Liver (tissue), 9 donors: Measurements from ENCODE around the gene TSPAN18. TPM values are rescaled to one million over a fixed set of nuclear protein-coding genes. Genes with fewer than 3 reads are reported as not detected.
A peak's percentile ranks its signal among the peaks of the same experiment; 100 is the strongest.

Experiments used
- DNase-seq: peaks from one replicate; pipeline ENCODE4 v3.0.0-alpha.2; 2017; ENCODE audit warnings: low spot score
- H3K27ac ChIP-seq, 2 donors: one replicate each; pipeline ENCODE4 v1.7.0; 2013; ENCODE audit warnings: inconsistent platforms in 2 of 2, low read length in 2 of 2, control low read depth in 1 of 2, low read depth in 1 of 2, mild to moderate bottlenecking in 1 of 2
- H3K27me3 ChIP-seq, 4 donors: one replicate each; pipeline versions ENCODE4 v1.6.1 to v1.7.0; 2013; ENCODE audit warnings: low read length in 3 of 4, inconsistent platforms in 1 of 4, mild to moderate bottlenecking in 1 of 4, moderate library complexity in 1 of 4; ENCODE audit not compliant: control insufficient read depth in 4 of 4, insufficient read depth in 4 of 4
- H3K36me3 ChIP-seq, 4 donors: one replicate each; pipeline versions ENCODE4 v1.6.1 to v1.7.0; 2013; ENCODE audit warnings: low read length in 3 of 4, mild to moderate bottlenecking in 3 of 4, low read depth in 1 of 4, moderate library complexity in 1 of 4; ENCODE audit not compliant: control insufficient read depth in 4 of 4, insufficient read depth in 3 of 4
- H3K4me1 ChIP-seq, 4 donors: one replicate each; pipeline versions ENCODE4 v1.6.1 to v1.7.0; 2013; ENCODE audit warnings: low read length in 3 of 4, mild to moderate bottlenecking in 3 of 4, moderate library complexity in 1 of 4; ENCODE audit not compliant: control insufficient read depth in 4 of 4, insufficient read depth in 4 of 4
- H3K4me3 ChIP-seq, 3 donors: one replicate each; pipeline versions ENCODE4 v1.6.1 to v1.7.0; 2013; ENCODE audit warnings: low read length in 3 of 3, control low read depth in 1 of 3, low read depth in 1 of 3, mild to moderate bottlenecking in 1 of 3
- H3K9ac ChIP-seq, 2 donors: one replicate each; pipeline ENCODE4 v1.7.0; 2013; ENCODE audit warnings: low read length in 2 of 2, mild to moderate bottlenecking in 2 of 2, moderate library complexity in 2 of 2, control low read depth in 1 of 2, low read depth in 1 of 2
- H3K9me3 ChIP-seq, 4 donors: one replicate each; pipeline versions ENCODE4 v1.6.1 to v1.7.0; 2013; ENCODE audit warnings: low read length in 3 of 4; ENCODE audit not compliant: control insufficient read depth in 4 of 4
- CTCF ChIP-seq: fragments of 150-350 bp; IDR thresholded peaks from 2 replicates; pipeline ENCODE4 v1.5.1; 2017; ENCODE audit warnings: improper control_type of control experiment, low read depth, low read length; ENCODE audit not compliant: missing input control
- EGR1 ChIP-seq, 2 donors: IDR thresholded peaks; 2 replicates each; pipeline ENCODE4 v1.6.1; 2016 to 2018; ENCODE audit warnings: antibody characterized with exemption in 2 of 2, low read depth in 2 of 2
- FOXA1 ChIP-seq: IDR thresholded peaks from 2 replicates; pipeline ENCODE4 v1.6.1; 2016; ENCODE audit warnings: antibody characterized with exemption
- FOXA2 ChIP-seq: IDR thresholded peaks from 2 replicates; pipeline ENCODE4 v1.6.1; 2016; ENCODE audit warnings: antibody characterized with exemption
- GABPA ChIP-seq, 2 donors: IDR thresholded peaks in 1 of 2; conservative IDR thresholded peaks in 1 of 2; 2 replicates each; pipeline ENCODE4 v1.6.1; 2016; ENCODE audit warnings: antibody characterized with exemption in 2 of 2, mild to moderate bottlenecking in 1 of 2, moderate library complexity in 1 of 2
- HNF4G ChIP-seq: IDR thresholded peaks from 2 replicates; pipeline ENCODE4 v1.6.1; 2016; ENCODE audit warnings: antibody characterized with exemption
- JUND ChIP-seq, 2 donors: IDR thresholded peaks; 2 replicates each; pipeline ENCODE4 v1.6.1; 2016; ENCODE audit warnings: antibody characterized with exemption in 2 of 2
- NR2F2 ChIP-seq: IDR thresholded peaks from 2 replicates; pipeline ENCODE4 v1.6.1; 2016; ENCODE audit warnings: antibody characterized with exemption
- RAD21 ChIP-seq, 2 donors: IDR thresholded peaks; 2 replicates each; pipeline ENCODE4 v1.6.1; 2016; ENCODE audit warnings: antibody characterized with exemption in 2 of 2, mild to moderate bottlenecking in 2 of 2
- RXRA ChIP-seq, 2 donors: IDR thresholded peaks; 2 replicates each; pipeline ENCODE4 v1.6.1; 2017 to 2018; ENCODE audit warnings: antibody characterized with exemption in 2 of 2, mild to moderate bottlenecking in 1 of 2
- SP1 ChIP-seq: IDR thresholded peaks from 2 replicates; pipeline ENCODE4 v1.6.1; 2018; ENCODE audit warnings: antibody characterized with exemption, mild to moderate bottlenecking
- TAF1 ChIP-seq: conservative IDR thresholded peaks from 2 replicates; pipeline ENCODE4 v1.6.1; 2016; ENCODE audit warnings: antibody characterized with exemption, mild to moderate bottlenecking
- WGBS: extraction: QIAGEN DNeasy Blood & Tissue Kit; methylation state at CpG from one replicate; pipeline ENCODE4 v1.1.7; 2013; 5-methylcytosine and 5-hydroxymethylcytosine counted together
- polyA plus RNA-seq, 2 donors: library from polyadenylated mRNA; stranded (reverse) in 1 of 2; unstranded in 1 of 2; fragments of 200-250 nt in 1 of 2; fragments of >200 nt in 1 of 2; fragmentation: Nextera tagmentation in 1 of 2; extraction: Ambion mirVana in 1 of 2; gene quantifications; one replicate each; pipeline versions ENCODE4 v1.2.1 to v1.2.3, GENCODE V29; 2013 to 2015
- total RNA-seq, 2 donors: library from RNA; depleted of rRNA; stranded (reverse); fragments of >200 nt; gene quantifications; one replicate each; pipeline ENCODE4 v1.2.3, GENCODE V29; 2014
- TF ChIP-seq, protein P1 (sequence below): IDR thresholded peaks from 2 replicates; pipeline ENCODE4 v1.6.1; 2016; ENCODE audit warnings: antibody characterized with exemption
- TF ChIP-seq, protein P2 (sequence below): IDR thresholded peaks from 2 replicates; pipeline ENCODE4 v1.6.1; 2016; ENCODE audit warnings: antibody characterized with exemption, mild to moderate bottlenecking
- donor health status: healthy.
- donor health status: healthy.
- donor health status: healthy.
- donor health status: healthy.
- donor health status: healthy.

Gene TSPAN18
- total and polyA plus RNA-seq, 4 donors = 1.2 to 5.0 (median 2.8) TPM

DNA sequence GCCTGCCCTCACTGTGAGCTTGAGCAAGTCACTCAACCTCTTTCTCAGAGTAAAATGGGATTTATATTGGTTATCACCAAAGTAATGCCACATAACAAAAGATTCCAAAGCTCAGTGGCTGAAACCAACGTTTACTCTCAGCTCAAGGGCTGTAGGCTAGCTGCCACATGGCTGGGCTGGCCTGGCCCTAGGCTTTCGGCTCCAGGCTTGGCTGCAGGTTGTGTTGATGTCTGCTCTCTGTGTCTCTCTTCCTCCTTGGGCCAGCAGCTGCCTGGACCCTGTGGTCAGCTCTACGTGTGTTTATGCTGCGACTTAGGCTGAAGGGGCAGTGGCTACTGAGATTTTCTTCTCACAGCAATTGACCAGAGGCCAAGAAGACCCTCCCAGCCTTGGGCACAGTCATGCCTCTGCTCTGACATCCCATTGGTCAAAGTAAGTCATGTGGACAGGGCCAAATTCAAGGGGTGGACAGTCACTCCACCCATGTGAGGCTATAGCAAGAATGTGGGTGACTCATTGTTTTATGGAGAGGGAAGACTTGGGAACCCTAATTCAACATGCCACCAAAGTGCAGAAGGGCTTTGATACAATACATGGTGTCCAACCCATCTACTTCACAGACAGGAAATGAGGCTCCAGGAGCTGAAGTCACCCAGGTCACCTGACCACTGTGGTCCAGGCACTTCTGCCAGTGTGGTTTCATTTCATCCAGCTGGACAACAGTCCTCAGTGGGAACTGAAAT, 90.6 kb downstream of the TSPAN18 start:
- no peaks in the 10 kb centered on the region for H3K36me3 ChIP-seq
- peaks cover 0 to 11% (median 5%) of the 10 kb centered on the region in 4 donors for H3K9me3 ChIP-seq
- 83% methylated on average over 4 of the region's 4 CpGs for WGBS
- H3K27me3 ChIP-seq = no peaks in the 10 kb centered on the region
- TF ChIP-seq FOXA2 (no peak), JUND (IDR thresholded peaks at IDR 0.05) (no peak)
- TF ChIP-seq, protein P1, sequence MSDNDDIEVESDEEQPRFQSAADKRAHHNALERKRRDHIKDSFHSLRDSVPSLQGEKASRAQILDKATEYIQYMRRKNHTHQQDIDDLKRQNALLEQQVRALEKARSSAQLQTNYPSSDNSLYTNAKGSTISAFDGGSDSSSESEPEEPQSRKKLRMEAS = no peak
- no peak for DNase-seq
- no peak overlapping the region for H3K4me3 ChIP-seq
- no peaks in the 10 kb centered on the region for H3K4me1 ChIP-seq
- no peak overlapping the region for H3K27ac ChIP-seq
- no peak overlapping the region for H3K9ac ChIP-seq

- WGBS = 79% methylated on average over 4 of the region's 4 CpGs
- Histone ChIP-seq H3K27me3 (no peaks in the 10 kb centered on the region), H3K9me3 (peaks cover 0 to 14% (median 7%) of the 10 kb centered on the region in 4 donors), H3K27ac (no peak overlapping the region), H3K4me3 (no peak overlapping the region), H3K4me1 (no peaks in the 10 kb centered on the region), H3K9ac (no peak overlapping the region), H3K36me3 (no peaks in the 10 kb centered on the region)
- DNase-seq = no peak
- no peak for TF ChIP-seq JUND (IDR thresholded peaks at IDR 0.05)
- TF ChIP-seq, protein P2, sequence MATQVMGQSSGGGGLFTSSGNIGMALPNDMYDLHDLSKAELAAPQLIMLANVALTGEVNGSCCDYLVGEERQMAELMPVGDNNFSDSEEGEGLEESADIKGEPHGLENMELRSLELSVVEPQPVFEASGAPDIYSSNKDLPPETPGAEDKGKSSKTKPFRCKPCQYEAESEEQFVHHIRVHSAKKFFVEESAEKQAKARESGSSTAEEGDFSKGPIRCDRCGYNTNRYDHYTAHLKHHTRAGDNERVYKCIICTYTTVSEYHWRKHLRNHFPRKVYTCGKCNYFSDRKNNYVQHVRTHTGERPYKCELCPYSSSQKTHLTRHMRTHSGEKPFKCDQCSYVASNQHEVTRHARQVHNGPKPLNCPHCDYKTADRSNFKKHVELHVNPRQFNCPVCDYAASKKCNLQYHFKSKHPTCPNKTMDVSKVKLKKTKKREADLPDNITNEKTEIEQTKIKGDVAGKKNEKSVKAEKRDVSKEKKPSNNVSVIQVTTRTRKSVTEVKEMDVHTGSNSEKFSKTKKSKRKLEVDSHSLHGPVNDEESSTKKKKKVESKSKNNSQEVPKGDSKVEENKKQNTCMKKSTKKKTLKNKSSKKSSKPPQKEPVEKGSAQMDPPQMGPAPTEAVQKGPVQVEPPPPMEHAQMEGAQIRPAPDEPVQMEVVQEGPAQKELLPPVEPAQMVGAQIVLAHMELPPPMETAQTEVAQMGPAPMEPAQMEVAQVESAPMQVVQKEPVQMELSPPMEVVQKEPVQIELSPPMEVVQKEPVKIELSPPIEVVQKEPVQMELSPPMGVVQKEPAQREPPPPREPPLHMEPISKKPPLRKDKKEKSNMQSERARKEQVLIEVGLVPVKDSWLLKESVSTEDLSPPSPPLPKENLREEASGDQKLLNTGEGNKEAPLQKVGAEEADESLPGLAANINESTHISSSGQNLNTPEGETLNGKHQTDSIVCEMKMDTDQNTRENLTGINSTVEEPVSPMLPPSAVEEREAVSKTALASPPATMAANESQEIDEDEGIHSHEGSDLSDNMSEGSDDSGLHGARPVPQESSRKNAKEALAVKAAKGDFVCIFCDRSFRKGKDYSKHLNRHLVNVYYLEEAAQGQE = no peak
- TF ChIP-seq NR2F2 = peak; percentile 97
- no peak for TF ChIP-seq HNF4G
- no peak for TF ChIP-seq CTCF
- no peak for TF ChIP-seq RXRA (IDR thresholded peaks at IDR 0.05)
Measured at GRCh38 chr11:44818110-44818509, 91.3 kb downstream of the TSPAN18 start.

DNA sequence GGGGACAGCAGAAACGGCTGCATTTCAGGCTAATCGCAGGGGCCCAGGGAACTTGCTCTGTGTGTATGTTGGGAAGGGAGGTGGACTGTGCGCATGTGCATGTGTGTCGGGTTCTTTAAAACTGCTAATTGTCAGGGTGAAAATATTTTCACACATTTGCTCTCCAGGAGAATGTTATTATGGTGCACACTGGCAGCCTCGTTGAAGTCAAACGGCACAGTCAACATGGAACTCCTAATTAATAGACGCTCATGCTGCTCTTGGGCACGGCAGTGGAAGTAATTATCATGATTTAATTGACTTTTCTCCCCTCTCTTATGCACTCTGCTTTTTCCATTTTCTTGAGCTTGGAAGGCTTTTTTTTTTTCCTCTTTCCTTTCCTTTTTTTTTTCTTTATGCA, 92.6 kb downstream of the TSPAN18 start:
- peaks cover 3 to 14% (median 7%) of the 10 kb centered on the region in 4 donors for H3K9me3 ChIP-seq
- 85% methylated on average over 8 of the region's 8 CpGs for WGBS
- H3K4me1 ChIP-seq = no peaks in the 10 kb centered on the region
- H3K4me3 ChIP-seq = no peak overlapping the region
- H3K27me3 ChIP-seq = no peaks in the 10 kb centered on the region
- no peaks in the 10 kb centered on the region for H3K36me3 ChIP-seq
- DNase-seq = no peak
- no peak overlapping the region for H3K27ac ChIP-seq
- H3K9ac ChIP-seq = no peak overlapping the region
- TF ChIP-seq NR2F2 = no peak
- TF ChIP-seq JUND (IDR thresholded peaks at IDR 0.05) = no peak
- TF ChIP-seq FOXA2 = no peak
- TF ChIP-seq RAD21 (IDR thresholded peaks at IDR 0.05) = no peak
- no peak for TF ChIP-seq SP1
- TF ChIP-seq, protein P1 = no peak
- TF ChIP-seq EGR1 (IDR thresholded peaks at IDR 0.05; ENCODE audit: low read depth in 2 of 2) = no peak
- TF ChIP-seq FOXA1 = no peak
- TF ChIP-seq TAF1 = no peak
- TF ChIP-seq, protein P2 = no peak
- TF ChIP-seq GABPA (IDR thresholded peaks at IDR 0.05 in 1 of 2, conservative IDR thresholded peaks at IDR 0.05 in 1 of 2) = no peak
- TF ChIP-seq CTCF = no peak
